Stimulated activated CD8-positive, alpha-beta memory T cell treated with anti-CD3 and anti-CD28 coated beads, Interleukin-4, amount 100 ng/mL, for 24 hours (primary cell): Measurements from ENCODE around the gene TMEM94.
"Not testable (repeated sequence)": the region's sequence is repeated elsewhere in the genome, so short reads cannot be mapped to it uniquely, and the experiment has no call there.

Source experiments
- DNase-seq: peaks from one replicate; pipeline ENCODE4 v3.0.0-alpha.2; 2020; ENCODE audit warnings: low read depth

The TMEM94 gene

DNA sequence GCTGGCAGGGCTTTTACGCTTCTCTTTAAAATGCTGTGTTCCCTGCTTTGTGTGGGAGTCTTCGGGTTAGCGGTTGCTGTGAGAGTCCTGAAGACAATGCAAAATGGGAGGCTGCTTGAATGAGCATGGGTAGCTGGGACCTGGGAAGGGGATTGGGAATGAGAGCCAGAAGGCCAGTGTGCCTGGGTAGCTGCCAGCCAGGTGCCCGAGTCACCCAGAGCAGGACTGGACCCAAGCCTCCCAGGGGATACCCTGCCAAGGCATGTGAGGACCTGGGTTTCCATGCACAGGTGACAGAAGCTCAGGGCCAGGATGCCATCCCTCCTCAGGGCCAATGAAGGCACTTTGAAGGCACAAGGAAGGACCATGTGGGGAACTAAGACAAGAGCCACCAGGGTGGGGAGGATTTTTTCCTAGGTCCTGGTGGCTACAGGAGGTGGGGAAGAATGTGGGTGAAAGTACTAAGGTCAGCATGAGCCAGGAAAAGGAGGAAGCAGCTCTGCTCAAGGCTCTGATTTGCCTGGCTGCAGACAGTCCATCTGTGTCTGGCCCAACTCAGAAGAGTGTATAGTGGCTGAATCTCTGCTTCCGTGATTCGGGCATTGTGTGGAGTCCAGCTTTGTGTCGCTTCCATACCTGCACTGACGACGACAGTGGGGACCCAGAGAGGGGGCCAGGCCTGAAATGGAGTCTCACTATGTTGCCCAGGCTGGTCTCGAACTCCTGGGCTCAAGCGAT lies 20.5 kb downstream of the TMEM94 start:
- no peak for DNase-seq

DNA sequence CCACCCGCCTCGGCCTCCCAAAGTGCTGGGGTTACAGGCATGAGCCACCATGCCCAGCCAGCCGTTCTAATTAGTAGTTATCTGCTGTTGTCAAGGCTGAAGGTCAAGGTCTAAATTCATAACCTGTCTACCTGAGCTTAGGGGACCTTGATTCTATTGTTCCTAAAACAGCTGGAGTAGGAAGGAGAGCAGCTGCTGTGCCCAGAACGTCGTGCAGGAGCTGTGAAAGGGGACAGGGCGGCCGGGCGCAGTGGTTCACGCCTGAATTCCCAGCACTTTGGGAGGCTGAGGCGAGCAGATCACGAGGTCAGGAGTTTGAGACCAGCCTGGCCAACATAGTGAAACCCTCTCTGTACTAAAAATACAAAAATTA lies 21.0 kb downstream of the TMEM94 start:
- not testable (repeated sequence) for DNase-seq

DNA sequence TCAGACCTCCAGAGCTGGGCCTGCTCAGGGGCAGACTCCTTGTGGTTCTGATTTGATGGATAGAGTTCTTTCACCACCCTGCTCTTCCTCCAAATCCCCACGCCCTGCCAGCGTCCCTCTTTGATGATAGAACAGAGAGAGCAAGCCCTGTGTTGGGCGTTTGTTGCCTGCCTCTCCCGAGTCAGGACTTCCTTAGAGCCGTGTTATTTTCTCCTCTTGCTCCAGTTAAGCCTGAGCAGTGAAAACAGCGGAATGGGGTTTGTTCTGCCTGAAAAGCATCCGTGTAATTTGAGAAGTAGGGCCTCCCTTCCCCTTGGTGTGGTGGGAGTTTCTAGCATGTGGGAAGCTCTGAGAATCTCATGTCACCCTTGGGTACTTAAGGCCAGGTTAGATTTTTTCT lies 22.1 kb downstream of the TMEM94 start:
- no peak for DNase-seq

DNA sequence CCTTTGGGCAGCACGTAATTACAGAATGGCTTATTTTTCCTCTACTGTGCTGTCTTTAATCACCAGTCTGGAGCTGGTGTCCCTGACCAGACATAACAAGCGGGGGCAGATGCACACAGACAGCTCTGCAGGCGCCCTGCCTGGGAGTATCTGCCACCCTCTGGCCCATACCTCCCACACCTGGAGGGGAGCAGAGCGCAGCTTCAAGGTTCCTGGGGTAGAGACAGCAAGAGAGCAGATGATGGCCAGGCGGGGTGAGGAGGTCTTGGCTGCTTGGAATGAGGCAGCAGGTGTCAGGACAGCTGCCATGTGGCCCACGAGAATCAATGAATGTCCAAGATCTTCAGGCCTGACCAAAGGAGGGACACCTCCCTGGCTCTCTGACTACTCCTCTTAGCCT lies 23.8 kb downstream of the TMEM94 start:
- no peak for DNase-seq

DNA sequence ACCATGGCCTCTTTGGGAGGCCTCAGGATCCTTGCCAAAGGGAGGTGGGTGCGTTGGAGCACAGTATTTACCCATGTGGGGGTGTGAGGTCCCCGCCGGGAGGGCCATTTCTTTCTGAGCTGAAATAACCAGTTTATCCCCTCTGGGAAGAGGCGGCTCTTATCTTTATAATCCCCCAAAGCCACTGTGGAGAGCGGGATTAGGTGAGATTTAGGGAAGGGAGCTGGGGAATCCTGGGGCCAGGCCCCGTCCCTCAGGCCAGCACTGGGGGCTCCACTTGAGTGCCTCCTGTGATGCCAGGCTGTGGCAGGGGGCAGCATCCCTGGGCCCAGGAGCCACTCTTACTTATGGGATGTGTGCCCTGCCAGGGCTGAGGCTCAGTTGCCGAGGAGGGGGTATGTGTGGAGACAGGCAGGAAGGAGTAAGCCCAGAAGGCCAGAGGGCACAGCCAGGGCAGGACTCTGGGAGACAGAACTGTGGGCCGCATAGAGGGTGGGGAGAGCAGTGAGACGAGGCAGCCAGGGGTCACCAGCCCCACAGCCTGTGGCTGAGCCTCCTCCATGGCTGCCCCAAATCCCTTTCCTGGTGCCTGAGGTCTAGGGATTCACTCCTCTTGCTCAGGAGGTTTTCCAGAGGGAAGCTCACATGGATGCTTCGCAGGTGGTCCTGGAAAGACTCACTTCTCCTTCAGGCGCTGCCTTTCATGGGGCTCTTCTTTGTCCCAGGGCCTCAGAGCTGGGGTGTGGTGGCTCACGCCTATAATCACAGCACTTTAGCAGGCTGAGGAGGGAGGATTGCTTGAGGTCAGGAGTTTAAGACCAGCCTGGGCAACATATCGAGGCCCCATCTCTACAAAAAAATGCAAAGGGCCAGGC lies 25.0 kb downstream of the TMEM94 start:
- DNase-seq, result no peak

DNA sequence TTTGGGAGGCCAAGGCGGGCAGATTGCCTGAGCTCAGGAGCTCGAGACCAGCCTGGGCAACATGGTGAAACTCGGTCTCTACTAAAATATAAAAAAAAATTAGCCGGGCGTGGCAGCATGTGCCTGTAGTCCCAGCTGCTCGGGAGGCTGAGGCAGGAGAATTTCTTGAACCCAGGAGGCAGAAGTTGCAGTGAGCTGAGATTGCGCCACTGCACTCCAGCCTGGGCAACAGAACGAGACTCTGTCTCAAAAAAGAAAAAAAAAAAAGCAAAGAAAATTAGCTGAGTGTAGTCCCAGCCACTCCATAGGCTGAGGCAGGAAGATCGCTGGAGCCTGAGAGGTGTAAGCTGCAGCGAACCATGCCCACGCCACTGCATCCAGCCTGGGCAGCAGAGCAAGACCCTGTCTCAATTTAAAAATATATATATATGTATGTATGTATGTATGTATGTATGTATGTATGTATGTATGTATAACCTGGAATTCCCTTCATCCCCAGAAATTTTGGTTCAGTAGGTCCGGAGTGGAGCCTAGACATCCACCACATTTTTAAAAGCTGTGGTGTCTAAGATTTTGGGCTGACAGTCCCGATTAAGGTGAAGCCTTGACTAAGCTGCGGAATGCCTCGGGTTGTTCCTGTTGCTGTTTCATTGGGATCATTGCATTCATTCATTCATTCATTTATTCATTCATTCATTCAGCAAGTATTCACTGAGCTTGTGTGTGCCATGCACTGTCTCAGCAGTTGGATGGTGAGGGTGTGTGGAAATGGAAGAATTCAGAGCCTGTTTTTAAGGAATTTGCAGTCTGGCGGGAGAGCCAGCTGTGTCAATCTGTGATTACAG lies 25.9 kb downstream of the TMEM94 start:
- no peak for DNase-seq

DNA sequence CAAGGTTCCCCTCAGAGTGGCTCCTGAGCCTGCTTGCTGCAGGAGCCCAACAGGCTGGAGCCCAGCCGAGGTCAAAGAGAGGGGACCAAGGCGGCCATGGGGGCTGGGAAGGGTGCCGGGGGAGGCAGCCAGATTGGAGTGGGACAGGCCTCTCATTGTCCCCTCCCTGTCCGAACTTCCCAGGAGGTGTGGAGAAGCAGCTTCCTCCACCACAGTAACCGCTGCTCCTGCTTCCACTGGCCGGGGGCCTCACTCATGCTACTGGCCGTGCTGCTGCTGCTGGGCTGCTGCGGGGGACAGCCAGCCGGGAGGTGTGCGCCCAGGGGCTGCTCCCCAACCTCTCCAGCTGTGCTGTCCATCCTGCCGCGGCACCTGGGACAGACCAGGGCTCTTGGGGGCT lies 29.3 kb downstream of the TMEM94 start:
- DNase-seq, result no peak

DNA sequence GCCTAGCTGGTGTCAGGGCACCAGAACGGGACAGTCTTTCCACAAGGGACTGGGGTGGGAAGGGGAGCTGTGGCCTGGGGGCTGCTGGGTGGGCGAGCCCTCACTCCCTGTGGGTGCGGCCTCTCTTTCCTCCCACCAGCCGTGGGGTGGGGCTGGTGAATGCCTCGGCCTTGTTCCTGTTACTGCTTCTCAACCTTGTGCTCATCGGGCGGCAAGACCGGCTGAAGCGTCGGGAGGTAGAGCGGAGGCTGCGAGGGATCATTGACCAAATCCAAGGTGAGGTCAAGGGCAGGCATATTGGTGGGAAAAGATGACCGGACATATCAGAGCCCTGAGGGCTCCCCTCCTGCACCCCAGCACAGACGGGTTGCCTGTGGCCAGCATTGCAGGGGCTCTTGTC lies 29.7 kb downstream of the TMEM94 start:
- no peak for DNase-seq

DNA sequence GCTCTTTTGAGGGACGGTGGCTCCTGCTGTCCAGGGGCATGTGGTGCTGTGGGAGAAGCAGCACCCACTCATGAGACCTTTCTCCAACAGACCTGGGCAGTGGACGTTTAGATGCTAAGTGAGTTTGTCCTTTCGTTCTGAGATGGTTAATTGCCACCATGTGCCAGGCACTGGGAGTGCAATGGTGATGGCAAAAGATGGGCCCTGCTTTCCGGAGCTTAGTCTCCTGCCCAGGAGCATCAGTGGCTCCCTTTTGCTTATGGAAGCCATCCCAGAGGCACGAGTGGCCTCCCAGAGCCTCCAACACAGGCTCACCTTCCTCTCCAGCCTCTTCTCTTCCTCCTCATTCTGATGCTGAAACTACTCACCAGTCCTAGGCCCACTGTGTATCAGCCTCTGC lies 30.5 kb downstream of the TMEM94 start:
- no peak for DNase-seq

DNA sequence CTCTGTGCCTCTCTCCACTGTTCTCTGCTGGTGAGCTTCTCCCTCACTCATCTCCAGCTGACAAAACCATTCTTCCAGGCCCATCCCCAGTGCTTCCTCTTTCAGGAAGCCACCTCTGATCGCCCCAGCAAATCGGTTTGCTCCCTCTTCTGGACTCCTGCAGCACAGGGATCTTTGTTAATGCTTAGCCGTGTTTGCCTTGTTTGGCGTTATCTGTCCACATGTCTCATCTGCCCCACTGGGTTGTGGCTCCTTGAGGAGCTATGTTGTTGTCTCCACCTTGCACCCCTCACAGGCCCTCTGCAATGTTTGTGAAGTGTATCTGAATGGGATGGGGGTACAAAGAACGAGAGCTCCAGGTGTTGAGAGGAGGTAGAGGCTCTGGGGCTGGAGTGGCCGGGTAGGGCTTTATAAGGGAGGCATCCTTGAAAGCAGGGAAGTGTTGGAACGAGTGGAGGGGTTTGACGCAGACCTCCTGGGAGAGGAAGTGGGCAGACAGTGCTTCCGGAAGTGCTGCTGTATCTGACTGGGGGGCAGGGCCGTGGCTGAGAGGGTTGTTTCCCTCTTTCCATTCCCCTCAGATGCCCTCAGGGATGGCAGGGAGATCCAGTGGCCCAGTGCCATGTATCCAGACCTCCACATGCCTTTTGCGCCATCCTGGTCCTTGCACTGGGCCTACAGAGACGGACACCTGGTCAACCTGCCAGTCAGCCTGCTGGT lies 31.1 kb downstream of the TMEM94 start:
- peak; percentile 28 for DNase-seq

DNA sequence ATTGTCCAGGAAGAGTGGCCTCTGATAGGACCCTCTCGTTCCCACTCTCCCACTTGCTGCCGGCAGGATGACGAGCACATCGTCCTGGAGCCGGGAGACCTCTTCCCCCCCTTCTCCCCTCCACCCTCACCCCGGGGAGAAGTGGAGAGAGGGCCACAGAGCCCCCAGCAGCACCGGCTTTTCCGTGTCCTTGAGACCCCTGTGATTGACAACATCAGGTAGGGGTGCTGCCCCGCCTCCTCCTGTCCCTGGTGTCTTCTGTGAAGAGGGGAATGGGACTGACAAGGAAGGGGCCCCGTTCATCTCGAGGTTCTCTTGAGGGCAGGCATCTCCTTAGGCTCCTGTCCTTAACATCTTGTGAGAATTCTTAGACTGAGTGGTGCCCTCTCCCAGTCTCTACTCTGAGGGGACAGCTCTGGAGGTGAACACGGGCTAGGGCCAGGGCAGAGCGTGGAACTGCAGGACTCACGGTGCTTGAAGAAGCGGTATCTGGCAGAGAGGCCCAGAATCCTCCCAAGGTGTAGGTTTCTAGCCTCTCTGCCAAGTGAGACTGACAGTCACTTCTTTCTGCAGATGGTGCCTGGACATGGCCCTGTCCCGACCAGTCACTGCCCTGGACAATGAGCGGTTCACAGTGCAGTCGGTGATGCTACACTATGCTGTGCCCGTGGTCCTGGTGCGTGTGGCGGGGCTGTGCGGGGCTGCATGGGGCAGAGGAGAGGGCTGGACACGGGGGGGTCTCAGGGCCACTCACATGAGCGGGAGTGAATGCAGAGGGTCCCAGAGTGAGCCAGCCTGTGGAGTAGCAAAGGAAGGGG lies 32.5 kb downstream of the TMEM94 start:
- DNase-seq, result no peak

DNA sequence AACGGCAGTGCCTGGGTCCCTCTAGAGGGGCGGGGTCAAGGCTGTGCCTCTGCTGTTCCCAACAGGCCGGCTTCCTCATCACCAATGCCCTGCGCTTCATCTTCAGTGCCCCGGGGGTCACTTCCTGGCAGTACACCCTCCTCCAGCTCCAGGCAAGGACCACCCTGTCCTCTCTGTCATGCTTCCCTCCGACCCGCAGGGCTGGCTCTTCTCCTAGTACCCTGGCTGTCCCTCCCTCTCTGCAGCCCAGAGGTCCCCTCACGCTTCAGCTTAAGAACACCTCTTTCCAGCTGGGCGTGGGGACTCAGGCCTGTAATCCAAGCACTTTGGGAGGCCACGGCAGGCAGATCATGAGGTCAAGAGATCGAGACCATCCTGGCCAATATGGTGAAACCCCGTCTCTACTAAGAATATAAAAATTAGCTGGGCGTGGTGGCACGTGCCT lies 33.1 kb downstream of the TMEM94 start:
- no peak for DNase-seq

DNA sequence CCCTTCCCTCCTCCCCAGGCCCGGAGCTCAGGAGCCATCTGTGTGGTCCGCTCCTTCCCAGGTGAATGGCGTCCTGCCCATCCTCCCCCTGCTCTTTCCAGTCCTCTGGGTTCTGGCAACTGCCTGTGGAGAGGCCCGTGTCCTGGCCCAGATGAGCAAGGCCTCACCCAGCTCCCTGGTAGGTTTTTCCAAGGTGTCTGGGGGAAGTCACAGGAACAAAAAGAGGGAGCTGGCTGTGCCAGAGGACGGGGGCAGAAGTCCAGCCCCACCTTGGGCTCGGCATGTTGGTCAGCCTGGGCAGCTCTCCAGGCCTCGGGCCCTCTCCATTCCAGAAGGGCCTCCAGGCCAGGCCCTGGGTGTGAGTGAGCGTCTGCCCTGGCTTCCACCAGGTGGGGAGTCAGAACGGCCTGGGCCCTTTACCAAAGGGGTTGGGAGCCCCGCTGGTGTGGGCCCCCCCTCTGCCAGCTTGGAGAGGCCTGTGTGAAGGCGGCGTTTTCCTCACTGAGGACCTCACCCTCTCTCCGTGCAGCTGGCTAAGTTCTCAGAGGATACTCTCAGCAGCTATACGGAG lies 33.8 kb downstream of the TMEM94 start:
- no peak for DNase-seq

DNA sequence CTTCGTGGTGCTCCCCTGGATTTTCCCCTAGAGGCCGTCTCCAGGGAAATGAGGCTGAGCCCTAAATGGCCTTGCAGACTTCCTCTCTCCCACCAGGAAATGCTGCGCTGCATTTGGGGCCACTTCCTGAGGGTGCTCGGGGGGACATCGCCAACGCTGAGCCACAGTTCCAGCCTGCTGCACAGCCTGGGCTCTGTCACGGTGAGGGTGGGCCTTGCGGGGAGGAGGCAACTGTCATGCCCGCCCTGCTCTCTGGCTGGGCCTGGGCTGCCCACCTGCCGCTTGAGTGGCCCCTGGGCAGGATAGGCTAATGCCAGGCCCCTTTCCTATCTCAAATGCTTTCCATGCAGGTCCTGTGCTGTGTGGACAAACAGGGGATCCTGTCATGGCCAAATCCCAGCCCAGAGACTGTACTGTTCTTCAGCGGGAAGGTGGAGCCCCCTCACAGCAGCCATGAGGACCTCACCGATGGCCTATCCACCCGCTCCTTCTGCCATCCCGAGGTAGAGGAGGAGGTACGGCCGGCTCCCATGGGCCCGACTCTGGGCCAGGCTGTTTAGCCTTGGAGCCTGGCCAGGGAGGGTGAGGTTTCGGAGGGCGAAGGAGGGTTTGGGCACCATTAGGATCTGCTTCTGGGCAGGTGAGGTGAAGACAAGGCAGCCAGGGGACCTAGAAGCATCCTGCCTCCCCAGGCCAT lies 34.7 kb downstream of the TMEM94 start:
- no peak for DNase-seq

DNA sequence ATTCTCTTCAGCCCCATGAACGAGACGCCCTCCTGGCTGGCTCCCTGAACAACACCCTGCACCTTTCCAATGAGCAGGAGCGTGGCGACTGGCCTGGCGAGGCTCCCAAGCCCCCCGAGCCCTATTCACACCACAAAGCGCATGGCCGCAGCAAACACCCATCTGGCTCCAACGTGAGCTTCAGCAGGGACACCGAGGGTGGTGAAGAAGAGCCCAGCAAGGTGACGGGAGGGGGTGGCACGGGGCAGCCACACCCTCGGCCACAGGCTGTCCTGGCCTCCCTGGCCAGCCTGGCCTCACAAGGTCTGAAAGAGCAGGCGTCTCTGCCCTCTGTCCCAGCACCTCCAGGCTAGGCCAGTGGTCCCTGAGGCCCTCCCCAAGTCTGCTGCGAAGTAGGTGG lies 35.2 kb downstream of the TMEM94 start:
- DNase-seq, result no peak

DNA sequence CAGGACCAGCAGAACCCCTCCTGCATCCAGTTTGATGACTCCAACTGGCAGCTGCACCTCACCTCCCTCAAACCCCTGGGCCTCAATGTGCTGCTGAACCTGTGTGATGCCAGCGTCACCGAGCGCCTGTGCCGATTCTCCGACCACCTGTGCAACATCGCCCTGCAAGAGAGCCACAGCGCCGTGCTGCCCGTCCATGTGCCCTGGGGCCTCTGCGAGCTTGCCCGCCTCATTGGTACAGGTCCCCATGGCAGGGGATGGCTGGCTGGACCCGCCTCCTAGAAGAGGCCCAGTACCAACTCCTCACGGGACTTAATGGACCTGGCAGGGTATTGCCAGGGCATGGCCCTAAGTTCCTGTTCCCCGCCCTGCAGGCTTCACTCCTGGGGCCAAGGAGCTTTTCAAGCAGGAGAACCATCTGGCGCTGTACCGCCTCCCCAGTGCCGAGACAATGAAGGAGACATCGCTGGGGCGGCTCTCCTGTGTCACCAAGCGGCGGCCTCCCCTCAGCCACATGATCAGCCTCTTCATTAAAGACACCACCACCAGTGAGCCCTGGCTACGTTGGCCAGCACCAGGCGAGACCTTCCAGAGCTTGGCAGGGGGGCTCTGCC lies 36.2 kb downstream of the TMEM94 start:
- no peak for DNase-seq

DNA sequence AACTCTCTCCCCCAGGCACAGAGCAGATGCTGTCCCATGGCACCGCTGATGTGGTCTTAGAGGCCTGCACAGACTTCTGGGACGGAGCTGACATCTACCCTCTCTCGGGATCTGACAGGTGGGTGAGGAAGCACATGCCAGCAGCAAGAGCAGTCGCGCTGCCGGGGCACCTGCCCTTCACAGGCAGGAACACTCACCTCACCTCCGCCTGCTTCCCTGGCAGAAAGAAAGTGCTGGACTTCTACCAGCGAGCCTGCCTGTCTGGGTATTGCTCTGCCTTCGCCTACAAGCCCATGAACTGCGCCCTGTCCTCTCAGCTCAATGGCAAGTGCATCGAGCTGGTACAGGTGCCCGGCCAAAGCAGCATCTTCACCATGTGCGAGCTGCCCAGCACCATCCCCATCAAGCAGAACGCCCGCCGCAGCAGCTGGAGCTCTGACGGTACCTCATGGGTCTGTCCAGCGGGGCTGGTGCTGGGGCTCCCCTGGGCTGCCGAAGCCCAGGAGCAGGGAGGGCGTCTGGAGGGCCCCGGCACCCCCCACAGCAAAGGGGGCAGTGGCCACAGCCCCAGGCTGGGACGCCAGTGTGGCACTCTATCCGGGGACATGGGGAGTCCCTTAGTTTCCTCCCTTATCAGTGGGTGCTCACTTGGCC lies 37.2 kb downstream of the TMEM94 start:
- no peak for DNase-seq

DNA sequence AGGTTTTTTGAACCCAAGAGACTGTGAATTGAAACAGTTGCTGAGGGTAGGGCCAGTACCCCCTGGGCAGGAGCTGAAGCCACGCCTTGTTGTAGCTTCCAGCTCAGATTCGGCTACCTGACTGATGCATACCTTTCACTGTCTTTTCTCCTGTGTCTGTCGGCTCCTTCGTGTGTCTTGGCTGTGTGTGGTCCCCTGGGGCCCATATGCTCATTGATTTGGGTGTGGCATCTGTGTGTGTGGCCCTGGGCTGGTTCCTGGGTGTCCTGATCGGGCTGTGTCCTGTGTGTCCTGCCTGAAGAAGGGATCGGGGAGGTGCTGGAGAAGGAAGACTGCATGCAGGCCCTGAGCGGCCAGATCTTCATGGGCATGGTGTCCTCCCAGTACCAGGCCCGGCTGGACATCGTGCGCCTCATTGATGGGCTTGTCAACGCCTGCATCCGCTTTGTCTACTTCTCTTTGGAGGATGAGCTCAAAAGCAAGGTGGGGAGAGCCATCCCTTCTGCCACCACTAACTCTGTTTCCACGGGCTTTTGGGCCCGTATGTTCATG lies 38.0 kb downstream of the TMEM94 start:
- no peak for DNase-seq

DNA sequence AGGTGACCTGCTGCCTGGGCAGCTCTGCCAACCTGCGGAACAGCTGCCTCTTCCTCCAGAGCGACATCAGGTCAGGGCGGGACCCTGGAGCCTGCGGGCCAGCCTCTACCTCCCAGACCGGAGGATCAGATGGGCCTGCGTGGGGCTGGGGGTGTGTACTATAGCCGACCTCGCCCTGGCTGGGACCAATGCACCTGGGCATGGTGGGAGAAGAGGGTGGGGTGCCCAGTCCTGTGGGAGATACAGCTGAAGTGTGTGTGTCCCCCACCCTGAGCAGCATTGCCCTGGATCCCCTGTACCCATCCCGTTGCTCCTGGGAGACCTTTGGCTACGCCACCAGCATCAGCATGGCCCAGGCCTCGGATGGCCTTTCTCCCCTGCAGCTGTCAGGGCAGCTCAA lies 39.6 kb downstream of the TMEM94 start:
- no peak for DNase-seq
